HG03039 (cell line): ENCODE measurements around the gene ITGB2.
"Not testable (repeated sequence)": the region's sequence is repeated elsewhere in the genome, so short reads cannot be mapped to it uniquely, and the experiment has no call there.

Experiments
- ATAC-seq: cut with Tn5 transposase; IDR thresholded peaks from one replicate; pipeline ENCODE4 v1.9.1; 2021; ENCODE audit warnings: mild to moderate bottlenecking, moderate library complexity; ENCODE audit not compliant: unreplicated experiment

ITGB2 gene

DNA sequence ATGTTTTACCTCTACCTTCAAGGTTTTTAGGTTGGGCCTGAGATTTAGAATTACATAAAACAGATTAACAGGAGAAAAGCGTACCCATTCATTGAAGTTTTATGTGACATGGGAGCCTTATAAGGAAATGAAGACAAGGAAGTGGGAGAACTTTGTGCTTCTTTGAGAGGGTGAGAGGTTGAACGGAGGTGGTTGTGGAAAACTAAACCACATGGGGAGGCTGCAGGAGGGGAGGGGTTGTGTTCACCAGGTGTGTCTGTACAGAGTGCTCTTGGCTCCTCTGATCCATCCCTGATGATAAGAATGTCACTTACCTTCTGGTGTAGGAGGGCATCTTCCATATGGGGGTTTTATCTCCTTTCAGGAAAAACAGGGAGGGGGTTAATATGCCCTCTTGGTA lies 21.9 kb upstream of the ITGB2 start:
- no peak for ATAC-seq

DNA sequence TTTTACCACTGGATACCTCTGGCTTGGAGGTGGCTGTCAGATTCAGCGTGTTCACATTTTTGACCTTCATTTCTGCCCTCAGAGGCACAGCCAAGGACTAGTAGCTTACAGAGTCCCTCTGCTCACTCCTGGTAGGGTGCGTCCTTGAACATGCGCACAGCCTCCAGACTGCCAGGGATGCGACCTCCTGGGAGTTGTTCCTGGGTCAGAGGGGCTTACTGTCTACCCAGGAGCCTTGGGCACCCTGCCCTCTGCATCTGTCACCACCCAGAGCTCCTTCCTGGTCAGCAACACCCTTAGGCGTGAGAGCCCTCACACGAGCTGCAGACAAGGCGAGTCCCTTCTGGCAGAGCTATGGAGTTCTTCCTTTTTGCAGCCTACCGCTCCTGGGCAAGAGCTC lies 20.9 kb upstream of the ITGB2 start:
- ATAC-seq, result no peak

DNA sequence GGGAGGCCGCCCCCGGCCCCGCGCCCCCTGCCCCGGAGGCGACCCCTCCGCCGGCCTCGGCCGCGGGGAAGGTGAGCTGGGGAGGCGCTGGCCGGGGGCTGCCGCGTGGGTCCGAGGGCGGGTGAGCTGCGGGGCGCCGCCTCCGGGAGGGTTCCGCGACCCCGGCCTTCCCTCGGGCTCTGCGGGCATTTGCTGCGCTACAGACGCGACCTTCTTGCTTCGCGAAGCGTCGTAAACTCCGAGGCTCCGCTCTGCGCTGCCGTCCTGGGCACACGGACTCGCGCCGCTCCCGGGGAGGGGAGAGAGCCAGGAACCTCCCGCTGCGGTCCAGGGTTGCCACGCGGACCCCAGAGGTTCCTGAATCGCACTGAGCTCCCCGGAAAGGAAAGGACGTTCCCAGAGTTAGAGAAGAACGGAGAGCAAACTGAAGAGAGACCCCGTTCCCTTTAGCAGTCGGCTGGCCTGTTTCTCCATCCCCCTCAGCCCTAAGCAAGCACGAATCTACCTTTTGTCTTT lies 19.5 kb upstream of the ITGB2 start:
- peak; percentile 13 for ATAC-seq

DNA sequence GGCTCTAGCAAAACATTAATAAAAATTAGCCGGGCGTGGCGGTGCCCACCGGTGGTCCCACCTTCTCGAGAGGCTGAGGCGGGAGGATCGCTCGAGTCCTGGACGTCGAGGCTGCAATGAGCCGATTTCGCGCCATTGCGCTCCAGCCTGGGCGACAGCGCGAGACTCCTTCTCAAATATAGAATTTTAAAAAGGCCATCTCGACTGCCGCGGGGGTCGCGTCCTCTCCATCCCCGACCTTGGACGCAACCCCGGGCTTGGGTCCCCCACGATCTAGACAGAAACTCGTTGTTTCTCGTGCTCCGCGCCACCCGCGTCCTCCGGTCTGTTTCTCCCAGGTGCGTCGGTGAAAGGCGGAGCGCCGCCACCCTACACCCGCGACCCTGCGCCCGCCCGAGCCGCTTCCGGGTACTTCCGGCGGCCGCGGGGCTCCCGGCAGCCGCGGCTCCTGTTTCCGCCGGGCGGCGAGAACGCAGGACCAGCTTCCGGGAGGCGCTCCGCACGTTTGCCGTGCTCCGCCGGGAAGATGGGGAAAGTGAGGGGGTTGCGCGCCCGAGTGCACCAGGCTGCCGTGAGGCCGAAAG lies 18.9 kb upstream of the ITGB2 start, which contains the start of gene SLX9:
TSS of gene SLX9 (plus strand) at position 498 of the 584 bp plus-strand sequence. CDS start at position 527, 29 bp downstream.
- peak; percentile 82 for ATAC-seq

DNA sequence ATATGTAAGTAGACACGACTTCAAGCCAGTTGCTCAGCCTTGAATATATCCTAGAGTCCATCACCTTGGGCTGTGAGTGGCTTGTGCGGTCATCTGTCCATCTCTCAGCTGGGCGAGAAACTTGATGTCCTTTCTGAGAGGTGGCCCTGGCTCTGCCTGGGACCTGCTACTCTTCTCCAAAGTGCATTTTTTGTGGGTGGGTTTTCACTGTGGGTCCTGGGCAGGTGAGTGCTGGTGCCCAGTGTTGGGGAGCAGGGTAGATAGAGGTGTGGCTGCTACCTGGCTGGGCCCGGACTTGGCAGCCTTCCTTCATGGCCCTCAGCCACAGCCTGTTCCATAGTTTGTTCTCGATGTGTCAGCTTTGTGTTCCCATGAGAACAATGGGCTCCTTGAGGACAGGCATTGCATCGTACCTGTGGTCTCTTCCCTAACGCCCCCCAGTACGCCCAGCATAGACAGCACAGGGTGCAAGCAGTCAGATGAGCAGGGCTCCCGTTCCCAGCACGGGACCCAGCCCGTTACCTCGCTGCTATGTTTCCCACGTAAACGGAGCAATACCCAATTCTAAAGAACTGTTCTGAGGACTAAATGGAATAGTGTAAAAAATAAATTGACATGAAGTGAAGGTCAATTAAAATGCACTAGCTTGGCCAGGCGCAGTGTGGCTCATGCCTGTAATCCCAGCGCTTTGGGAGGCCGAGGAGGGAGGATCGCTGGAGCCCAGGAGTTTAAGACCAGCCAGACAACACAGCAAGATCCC lies 18.3 kb upstream of the ITGB2 start:
- no peak for ATAC-seq

DNA sequence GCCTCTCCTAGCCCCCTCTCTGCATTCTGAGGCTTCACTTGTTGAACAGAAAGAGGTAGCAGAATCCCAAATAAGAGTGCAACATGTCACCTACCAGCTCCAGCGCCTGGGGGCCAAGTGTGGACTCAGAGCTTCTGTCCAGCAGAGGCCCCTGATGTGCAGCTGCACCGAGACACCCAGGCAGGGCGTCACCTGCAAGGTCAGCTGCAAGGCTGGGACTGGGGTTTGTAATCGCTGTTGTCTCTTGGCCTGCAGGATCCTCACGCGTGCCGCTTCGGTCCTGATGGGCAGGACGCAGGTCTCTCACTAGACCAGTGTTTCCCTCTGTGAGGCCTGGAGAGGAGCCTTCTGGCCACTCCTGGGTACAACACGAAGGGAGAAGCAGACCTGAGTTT lies 14.8 kb upstream of the ITGB2 start:
- no peak for ATAC-seq

DNA sequence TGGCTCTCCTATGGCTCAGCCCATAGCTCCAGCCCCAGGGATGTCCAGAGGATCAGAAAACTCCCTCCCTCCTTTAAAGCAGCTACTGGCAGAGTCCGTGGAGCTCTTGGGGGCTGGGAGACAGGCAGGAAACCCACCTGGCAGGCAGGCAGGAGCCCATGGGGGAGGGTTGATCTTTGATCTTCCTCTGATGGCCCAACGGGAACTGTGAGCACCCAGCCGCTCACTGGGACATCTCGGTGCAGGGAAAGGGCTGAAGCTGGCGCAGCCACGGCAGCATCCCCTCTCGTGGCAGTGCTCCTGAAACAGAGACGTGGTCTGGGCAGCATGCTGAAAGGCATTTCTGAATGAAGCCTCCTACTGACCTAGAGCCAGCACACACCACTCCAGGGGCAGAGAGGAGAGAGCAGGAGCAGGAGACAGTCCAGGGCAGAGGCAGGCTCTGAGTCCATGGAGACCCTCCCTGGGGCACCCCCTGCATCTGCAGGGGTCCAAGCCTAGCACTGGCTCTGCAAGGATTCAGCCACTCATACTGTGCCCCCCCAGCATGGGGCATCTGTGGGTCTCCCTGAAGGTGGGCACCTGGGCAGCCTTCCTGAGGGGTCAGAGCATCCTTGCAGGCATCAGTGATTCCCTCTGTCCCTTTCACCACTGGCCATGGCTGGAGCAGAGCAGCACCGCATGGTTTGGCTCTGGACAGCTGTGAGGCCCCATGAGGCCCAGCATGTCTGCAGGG lies 14.3 kb upstream of the ITGB2 start:
- no peak for ATAC-seq

DNA sequence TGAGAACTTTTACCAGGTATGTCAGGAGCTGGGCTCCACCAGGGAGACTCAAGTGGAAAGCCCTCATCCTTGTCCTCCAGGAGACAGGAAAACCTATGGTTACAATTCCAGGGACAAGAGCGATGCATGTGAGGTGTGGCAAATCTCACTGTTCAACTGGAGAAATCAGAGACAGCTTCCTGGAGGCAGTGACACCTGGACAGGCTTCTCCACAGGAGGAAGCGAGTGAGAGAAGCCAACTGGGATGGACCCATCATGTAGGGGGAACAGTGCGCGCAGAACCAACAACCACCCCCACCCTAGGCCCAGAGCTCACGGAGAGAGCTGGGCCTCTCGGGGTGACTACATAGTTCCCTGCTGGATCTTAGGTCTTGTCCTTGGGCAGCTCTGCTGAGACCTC lies 13.6 kb upstream of the ITGB2 start:
- ATAC-seq, result no peak

DNA sequence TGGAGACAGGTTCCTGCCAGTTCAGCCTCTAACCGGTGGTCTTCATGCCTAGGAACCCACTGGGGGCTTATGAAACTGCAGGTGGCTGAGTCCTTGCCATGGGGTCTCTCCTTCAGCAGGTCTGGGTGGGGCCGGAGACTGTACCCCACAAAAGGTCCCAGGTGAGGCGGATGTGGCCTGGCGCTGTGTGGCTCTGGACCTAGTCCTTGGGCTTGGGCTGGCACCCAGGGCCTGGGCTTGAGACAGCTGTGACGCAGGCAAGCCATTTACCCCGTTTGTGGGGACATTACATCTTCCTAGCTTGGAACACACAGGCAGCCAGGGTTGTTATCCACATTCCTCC lies 13.2 kb upstream of the ITGB2 start:
- no peak for ATAC-seq

DNA sequence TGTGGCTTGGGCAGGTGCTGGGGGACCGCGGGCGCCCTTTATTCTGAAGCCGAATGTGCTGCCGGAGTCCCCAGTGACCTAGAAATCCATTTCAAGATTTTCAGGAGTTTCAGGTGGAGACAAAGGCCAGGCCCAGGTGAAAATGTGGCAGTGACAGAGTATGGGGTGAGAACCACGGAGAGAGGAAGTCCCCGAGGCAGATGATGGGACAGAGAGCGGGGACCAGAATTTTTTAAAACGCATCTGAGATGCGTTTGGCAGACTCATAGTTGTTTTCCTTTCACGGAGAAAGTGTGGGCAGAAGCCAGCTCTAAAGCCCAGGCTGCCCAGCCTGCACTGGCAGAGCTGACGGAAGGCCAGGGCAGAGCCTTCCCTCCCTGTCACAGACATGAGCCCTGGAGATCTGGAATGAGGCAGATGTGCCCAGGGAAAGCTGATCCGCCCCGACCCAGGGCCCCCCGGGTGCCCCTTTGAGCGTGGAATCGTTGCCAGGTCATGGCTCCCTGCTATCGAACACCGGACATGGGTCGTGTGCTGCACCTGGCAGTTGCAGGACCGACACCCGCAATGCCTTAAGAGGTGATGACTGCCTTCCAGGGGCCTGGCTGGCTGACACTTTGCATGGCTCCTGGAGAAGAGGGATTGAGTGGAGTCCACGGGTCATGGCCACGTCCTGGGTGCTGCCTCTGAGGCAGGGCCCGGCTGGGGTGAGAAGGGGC lies 12.7 kb upstream of the ITGB2 start:
- no peak for ATAC-seq

DNA sequence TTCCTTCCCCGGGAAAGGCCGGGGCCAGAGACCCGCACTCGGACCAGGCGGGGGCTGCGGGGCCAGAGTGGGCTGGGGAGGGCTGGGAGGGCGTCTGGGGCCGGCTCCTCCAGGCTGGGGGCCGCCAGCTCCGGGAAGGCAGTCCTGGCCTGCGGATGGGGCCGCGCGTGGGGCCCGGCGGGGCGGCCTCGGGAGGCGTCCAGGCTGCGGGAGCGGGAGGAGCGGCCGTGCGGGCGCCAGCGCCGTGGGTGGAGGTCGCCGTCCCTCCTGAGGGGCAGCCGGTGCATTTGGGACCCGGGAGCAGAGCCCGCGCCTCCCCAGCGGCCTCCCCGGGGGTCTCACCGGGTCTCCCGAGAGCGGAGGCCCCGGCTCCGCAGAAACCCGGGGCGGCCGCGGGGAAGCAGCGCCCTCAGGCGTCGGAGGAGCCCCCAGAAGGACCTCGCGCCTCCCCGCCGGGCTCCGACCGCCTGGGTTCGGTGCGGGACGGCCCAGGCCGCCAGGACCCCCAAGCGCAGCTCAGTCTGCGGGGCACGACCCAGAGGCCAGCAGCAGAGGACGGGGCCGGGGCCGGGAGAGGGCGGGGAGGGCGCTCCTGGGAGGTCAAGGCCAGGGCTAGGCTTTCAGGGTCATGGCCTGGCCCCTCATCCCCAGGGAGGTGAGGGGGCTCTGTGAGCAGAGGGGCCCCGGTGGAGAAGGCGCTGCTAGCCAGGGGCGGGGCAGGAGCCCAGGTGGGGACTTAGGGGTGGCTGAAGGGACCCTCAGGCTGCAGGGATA lies 11.9 kb upstream of the ITGB2 start:
- ATAC-seq, result no peak

DNA sequence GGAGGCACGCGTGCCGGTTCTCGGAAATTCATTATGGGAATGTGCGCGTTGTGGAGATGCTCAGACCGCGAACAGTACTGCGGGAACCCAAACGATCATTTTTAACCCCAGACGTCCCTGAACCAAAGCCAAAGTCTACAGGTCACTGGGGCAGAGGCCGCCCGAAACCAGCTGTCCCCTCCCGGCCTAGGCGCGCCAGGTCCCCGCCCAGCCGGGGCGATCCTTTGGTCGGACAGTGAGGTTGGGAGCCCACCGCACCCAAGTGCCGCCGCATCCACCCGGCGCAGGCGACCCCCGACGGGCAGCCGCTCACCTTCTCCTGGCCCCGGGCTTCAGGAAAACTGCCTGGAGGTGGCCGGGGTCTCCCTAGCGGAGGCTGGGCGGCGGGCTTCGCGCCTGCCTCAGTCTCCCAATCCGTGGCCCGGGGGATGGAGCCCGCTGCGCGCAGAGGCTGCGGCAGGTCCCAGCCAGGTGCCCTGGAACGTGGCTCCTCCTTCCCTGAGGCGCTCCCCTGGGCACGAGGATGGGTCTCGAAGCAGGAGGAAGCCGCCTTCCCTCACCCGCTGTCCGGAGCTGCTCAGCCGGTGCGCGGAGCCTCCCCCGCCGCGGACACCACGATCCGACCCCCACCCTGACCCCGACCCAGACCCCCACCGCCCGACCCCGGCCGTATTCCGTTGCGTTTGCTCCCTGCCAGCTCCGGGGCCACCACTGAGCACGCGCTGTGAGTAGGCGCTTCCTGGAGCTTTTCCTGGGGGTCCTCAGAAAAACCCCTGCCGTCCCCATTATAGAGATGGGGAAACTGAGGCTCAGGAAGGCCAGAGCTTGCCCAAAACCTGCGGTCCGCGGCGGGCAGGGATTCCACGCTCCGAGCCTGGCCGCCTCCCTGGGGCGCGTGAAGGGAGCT lies 11.1 kb upstream of the ITGB2 start:
- ATAC-seq, result no peak

DNA sequence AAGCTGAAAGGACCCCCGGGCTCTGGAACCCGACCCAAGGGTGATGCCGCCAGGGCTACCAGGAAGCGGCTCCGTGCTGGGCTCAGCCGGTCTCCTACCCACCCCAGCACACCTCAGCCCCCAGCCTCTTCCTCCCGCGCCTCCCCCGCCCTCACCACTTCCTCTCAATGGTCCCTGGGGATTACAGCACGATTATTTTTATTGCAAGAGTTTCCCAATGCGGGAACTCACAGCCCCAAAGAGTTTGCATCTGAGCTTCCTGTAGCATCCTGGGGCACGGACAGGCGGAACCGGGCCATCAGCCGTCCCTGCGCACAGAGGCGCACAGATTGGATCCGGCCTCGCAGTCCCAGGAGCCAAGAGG lies 10.4 kb upstream of the ITGB2 start:
- ATAC-seq, result no peak

DNA sequence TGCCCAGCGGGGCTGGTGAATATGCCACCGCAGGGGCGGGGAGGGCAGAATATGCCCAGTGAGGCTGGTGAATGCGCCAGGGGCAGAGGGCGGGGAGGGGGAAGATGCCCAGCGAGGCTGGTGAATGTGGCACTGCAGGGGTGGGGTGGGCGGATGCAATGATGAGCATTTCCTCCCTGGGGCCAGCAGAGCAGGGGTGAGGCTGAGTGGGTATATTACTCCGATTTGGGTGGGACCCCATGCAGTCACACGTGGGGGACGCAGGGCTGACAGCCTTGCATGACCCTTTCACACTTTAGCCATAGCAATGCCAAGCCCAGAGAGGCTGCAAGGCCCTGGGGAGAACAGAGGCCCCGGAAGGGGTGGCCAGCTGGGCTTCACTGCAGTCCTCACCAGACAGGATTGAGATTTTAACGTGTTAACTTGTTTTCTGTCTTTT lies 9.9 kb upstream of the ITGB2 start:
- ATAC-seq, result no peak

DNA sequence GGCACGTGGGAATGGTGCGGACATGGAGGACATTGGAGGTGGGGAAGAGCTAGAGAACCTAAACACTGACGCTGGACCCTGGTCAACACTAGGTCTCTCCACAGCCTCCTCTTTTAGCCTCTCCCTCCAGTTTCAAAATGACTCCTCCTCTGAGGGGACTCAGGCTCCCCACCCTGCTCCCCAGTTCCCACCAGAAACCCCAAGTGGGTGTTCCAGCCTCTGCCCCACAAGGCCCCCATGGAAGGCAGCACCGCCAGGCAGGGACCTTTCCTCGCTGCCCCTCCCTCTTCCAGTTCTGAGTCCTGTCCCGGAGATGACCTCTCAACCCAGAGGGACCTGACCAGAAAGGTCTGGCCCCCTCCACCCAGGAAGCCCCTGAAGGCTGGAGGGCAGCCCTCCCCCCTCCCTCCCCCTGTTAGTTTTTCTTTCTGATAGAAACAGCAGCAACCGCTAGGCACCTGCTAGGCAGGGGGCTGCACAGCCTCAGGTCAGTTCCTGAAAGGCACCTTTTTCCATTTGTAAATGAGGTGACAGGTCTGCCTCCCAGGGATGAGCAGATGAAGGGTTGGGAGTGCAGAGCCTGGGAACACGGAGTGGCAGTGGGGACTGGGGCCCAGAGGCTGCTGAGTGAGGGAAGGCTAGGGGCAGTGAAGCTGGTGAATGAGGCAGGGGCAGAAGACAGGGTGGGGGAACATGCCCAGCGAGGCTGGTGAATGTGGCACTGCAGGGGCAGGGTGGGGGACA lies 9.3 kb upstream of the ITGB2 start:
- ATAC-seq, result no peak

DNA sequence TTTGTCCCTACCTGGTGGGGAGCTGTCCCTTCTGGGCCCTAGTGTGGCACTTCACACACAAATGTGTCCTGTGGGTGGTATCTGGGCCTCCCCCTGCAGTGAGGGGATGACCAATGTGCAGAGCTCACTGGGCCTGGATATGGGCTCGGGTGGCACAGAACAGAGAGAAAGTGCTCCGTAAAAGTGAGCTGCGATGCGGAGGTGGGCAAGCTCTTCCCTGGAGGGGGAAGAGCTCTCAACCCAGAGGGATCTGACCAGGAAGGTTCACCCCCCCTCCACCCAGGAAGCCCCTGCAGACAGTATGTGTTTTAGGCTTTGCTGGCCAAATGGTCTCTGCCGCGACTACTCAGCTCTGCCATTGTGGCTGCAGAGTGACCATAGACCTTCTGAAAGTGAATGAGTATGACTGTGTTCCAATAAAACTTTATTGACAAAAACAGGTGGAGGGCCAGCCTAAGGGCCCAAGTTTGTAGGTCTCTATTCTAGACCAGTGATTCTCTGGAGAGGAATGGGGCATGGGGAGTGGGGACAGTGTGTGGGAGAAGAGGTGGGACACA lies 8.6 kb upstream of the ITGB2 start:
- no peak for ATAC-seq

DNA sequence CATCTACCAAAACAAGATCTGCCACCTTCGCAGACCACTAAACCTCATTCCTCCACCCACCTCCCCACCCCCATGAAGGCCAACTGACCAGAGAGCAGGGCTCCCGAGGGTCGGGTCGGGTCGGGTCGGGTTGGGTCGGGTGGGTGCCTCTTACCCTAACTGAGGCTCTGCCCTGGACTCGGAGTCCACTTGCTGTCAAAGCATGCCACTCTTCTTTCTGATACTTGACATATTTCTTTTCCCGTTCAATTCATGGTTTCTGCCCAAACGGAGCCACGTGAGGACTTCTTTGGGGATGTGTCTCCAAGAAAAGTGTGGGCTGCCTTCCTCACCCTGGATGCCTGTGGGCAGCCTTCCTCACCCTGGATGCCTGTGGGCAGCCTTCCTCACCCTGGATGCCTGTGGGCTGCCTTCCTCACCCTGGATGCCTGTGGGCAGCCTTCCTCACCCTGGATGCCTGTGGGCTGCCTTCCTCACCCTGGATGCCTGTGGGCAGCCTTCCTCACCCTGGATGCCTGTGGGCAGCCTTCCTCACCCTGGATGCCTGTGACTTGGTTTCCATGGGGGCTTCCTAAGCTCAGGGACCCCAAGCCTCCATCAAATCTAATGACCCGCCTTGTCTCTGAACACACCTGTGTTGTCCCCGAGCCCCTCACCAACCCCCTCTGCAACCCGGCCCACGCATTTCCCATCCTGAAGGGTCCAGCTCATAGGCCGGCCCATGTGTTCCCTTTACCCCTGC lies 8.0 kb upstream of the ITGB2 start:
- not testable (repeated sequence) for ATAC-seq
